Spleen (tissue), 11 donors: ENCODE results near the gene ZNHIT6. TPM values are rescaled to one million over a fixed set of nuclear protein-coding genes. Genes with fewer than 3 reads are reported as not detected.
"Not testable (repeated sequence)": the region's sequence is repeated elsewhere in the genome, so short reads cannot be mapped to it uniquely, and the experiment has no call there.

ENCODE experiments used
- DNase-seq: peaks from one replicate; pipeline ENCODE4 v3.0.0-alpha.2; 2020
- H3K27ac ChIP-seq, 8 donors: fragments of 200-600 bp; sonication (generic) in 7 of 8; 1 replicate in 4 of 8; 2 replicates in 4 of 8; pipeline versions ENCODE4 v1.5.0 to v1.8.0; 2016 to 2021; ENCODE audit warnings: inconsistent platforms in 4 of 8, mild to moderate bottlenecking in 4 of 8, moderate library complexity in 1 of 8
- H3K27me3 ChIP-seq, 7 donors: fragments of 200-600 bp; sonication (generic) in 6 of 7; replicated peaks in 1 of 7; 1 replicate in 4 of 7; 2 replicates in 3 of 7; pipeline versions ENCODE4 v1.5.0 to v1.8.0; 2016 to 2021; ENCODE audit warnings: inconsistent platforms in 3 of 7, mild to moderate bottlenecking in 1 of 7
- H3K36me3 ChIP-seq, 6 donors: fragments of 200-600 bp; sonication (generic) in 5 of 6; 1 replicate in 4 of 6; 2 replicates in 2 of 6; pipeline versions ENCODE4 v1.5.0 to v1.8.0; 2016 to 2021; ENCODE audit warnings: inconsistent platforms in 2 of 6
- H3K4me1 ChIP-seq, 6 donors: fragments of 200-600 bp; sonication (generic) in 5 of 6; 1 replicate in 3 of 6; 2 replicates in 3 of 6; pipeline versions ENCODE4 v1.5.0 to v1.8.0; 2016 to 2021; ENCODE audit warnings: inconsistent platforms in 3 of 6
- H3K4me3 ChIP-seq, 8 donors: fragments of 200-600 bp; sonication (generic) in 7 of 8; 1 replicate in 4 of 8; 2 replicates in 4 of 8; pipeline versions ENCODE4 v1.5.0 to v1.8.0; 2016 to 2021; ENCODE audit warnings: inconsistent platforms in 4 of 8, mild to moderate bottlenecking in 4 of 8, moderate library complexity in 2 of 8
- H3K9me3 ChIP-seq, 8 donors: fragments of 200-600 bp; sonication (generic) in 7 of 8; 1 replicate in 4 of 8; 2 replicates in 4 of 8; pipeline versions ENCODE4 v1.5.0 to v1.8.0; 2016 to 2021; ENCODE audit warnings: inconsistent platforms in 4 of 8
- POLR2A ChIP-seq, 3 donors: fragments of 450-650 bp; IDR thresholded peaks; one replicate each; pipeline ENCODE4 v1.5.1; 2017; ENCODE audit warnings: antibody characterized with exemption in 3 of 3, mild to moderate bottlenecking in 1 of 3
- POLR2AphosphoS5 ChIP-seq, 3 donors: sonication (generic); formaldehyde crosslinking; IDR thresholded peaks; one replicate each; pipeline ENCODE4 v1.5.1; 2017; ENCODE audit warnings: antibody characterized with exemption in 3 of 3
- WGBS, 5 donors: extraction: QIAGEN DNeasy Blood & Tissue Kit in 3 of 5; methylation state at CpG; one replicate each; pipeline versions ENCODE4 v1.1.5 to v1.1.7; 2013 to 2018; 5-methylcytosine and 5-hydroxymethylcytosine counted together
- intact Hi-C: fragments of 100-400 bp; cut with DNase I; formaldehyde crosslinking; loops from one replicate; pipeline ENCODE4 v1.15.0; 2023; ENCODE audit warnings: low total_unique reads
- polyA plus RNA-seq, 3 donors: library from polyadenylated mRNA; stranded (reverse); fragments of 200-250 nt; gene quantifications; one replicate each; pipeline ENCODE4 v1.2.1, GENCODE V29; 2013
- total RNA-seq, 7 donors: library from RNA; depleted of rRNA in 3 of 7; stranded (reverse); fragments of >200 nt in 3 of 7; fragmentation: NEBNext Ultra II Directional in 4 of 7; extraction: Animal tissue kit (Norgen Biotek cat#: 25700) in 4 of 7; gene quantifications; one replicate each; pipeline versions ENCODE4 v1.1.0 to v1.2.1, GENCODE V29; 2016 to 2021
- TF ChIP-seq, protein P1 (sequence below), 11 experiments: fragments of 200-600 bp in 7 of 11; fragments of 450-650 bp in 4 of 11; sonication (generic) in 4 of 11; IDR thresholded peaks in 8 of 11; conservative IDR thresholded peaks in 3 of 11; 1 replicate in 7 of 11; 2 replicates in 4 of 11; pipeline versions ENCODE4 v1.4.0 to v1.8.0; 2016 to 2021; ENCODE audit warnings: antibody characterized with exemption in 11 of 11, inconsistent platforms in 4 of 11, mild to moderate bottlenecking in 1 of 11
- donor health status: healthy with polysubstance abuse.
- donor health status: DM: no; HTN: no; CAD: no; lungs with moderate emphysema.
- donor health status: DM: no; HTN: no; CAD: no.
- donor health status: Bipolar disorder and iron deficiency.
- donor health status: healthy.
- donor health status: DM: no; HTN: no; CAD: no.
- donor health status: DM: yes; HTN: yes; CAD: no.

The ZNHIT6 gene
- total and polyA plus RNA-seq, 10 donors = 6.2 to 17.2 (median 11.6) TPM

DNA sequence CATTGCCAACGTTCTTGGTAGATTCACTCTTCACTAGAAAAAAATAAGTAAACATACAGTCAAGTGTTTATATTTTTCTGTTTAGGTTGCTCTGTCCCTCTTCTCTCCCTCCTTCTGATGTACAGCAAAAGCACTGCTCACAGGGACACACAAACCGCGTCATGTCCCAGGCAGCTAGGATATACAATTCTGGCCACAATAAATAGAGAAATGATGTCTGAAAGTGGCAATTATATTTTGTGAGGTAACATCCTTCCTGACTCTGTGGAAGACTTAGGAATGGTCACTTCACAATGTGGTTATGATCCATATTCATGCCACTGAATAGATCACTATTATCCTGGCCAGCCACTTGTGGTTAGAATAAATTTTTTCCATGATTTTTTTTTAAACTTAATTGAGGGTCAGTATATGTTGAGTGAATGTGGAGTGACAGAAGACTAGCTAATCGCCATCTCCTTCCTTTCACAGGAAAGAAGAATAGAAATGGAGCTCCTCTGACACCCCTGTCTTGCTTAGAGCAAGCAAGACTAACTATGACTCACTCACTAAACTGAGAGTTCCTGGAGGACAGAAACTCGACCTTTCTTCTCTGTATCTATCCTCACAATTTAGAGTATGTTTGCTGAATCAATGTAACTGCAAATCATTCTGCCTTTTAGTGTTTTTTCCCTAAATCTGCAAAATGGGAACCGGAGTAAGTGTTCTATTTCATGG is 54.0 kb downstream of the ZNHIT6 start:
- H3K27ac ChIP-seq = no peak overlapping the region
- H3K27me3 ChIP-seq = no peaks in the 10 kb centered on the region
- peaks cover 0 to 12% (median 5%) of the 10 kb centered on the region in 8 donors for H3K9me3 ChIP-seq
- intact Hi-C loops = no loop called here
- H3K4me3 ChIP-seq = no peak overlapping the region
- TF ChIP-seq POLR2A (IDR thresholded peaks at IDR 0.05) (no peak), POLR2AphosphoS5 (IDR thresholded peaks at IDR 0.05) (no peak)
- TF ChIP-seq, protein P1, sequence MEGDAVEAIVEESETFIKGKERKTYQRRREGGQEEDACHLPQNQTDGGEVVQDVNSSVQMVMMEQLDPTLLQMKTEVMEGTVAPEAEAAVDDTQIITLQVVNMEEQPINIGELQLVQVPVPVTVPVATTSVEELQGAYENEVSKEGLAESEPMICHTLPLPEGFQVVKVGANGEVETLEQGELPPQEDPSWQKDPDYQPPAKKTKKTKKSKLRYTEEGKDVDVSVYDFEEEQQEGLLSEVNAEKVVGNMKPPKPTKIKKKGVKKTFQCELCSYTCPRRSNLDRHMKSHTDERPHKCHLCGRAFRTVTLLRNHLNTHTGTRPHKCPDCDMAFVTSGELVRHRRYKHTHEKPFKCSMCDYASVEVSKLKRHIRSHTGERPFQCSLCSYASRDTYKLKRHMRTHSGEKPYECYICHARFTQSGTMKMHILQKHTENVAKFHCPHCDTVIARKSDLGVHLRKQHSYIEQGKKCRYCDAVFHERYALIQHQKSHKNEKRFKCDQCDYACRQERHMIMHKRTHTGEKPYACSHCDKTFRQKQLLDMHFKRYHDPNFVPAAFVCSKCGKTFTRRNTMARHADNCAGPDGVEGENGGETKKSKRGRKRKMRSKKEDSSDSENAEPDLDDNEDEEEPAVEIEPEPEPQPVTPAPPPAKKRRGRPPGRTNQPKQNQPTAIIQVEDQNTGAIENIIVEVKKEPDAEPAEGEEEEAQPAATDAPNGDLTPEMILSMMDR (IDR thresholded peaks at IDR 0.05 in 8 of 11, conservative IDR thresholded peaks at IDR 0.05 in 3 of 11) = no peak
- 85 to 93% (median 90%) methylated on average over 6 of the region's 6 CpGs for WGBS, 5 donors
- no peak for DNase-seq
- no peaks in the 10 kb centered on the region for H3K4me1 ChIP-seq
- peaks cover 0 to 78% (median 20%) of the 10 kb centered on the region in 6 donors for H3K36me3 ChIP-seq

DNA sequence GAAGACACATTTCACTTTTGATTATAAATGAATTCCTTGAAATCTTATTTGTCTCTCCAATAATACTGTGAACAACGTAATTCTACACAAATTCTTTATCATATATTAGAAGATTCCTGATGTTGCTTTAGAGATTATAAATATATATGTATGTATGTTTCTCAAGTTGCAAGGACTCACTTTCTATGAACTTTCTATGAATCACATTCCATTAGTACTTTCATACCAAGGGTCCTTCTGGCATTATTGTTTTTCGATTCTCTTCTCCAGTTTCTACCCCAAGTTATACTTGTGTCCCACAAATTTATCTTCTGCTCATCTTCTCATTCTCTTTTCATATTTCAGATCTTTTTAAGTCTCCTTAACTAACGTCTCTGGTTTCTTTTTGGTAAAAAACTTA is 55.9 kb downstream of the ZNHIT6 start:
- Histone ChIP-seq H3K27ac (no peak overlapping the region), H3K4me1 (no peaks in the 10 kb centered on the region), H3K27me3 (no peaks in the 10 kb centered on the region), H3K36me3 (peaks cover 0 to 92% (median 25%) of the 10 kb centered on the region in 6 donors), H3K9me3 (peaks cover 0 to 29% (median 21%) of the 10 kb centered on the region in 8 donors), H3K4me3 (no peak overlapping the region)
- intact Hi-C loops = no loop called here
- no peak for DNase-seq
- WGBS, 5 donors = 92 to 97% (median 95%) methylated on average over 3 of the region's 3 CpGs
- TF ChIP-seq POLR2AphosphoS5 (IDR thresholded peaks at IDR 0.05) (no peak), POLR2A (IDR thresholded peaks at IDR 0.05) (no peak)
- TF ChIP-seq, protein P1 (IDR thresholded peaks at IDR 0.05 in 8 of 11, conservative IDR thresholded peaks at IDR 0.05 in 3 of 11) = no peak

DNA sequence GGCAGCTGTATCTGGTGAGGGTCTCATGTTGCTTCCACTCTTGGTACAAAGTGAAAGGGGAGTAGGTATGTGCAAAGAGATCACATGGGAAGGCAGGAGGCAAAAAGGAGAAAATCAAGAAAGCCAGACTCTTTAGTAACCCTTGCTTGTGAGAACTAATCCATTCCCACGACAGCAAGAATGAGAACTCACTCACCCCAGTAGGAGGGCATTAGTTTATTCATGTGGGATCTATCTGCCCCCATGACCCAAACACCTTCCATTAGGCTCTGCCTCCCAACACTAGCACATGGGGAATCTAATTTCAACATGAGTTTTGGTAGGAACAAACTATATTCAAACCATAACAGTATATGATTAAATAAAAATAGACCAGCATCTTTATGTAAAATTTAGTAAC is 57.6 kb downstream of the ZNHIT6 start:
- Histone ChIP-seq H3K36me3 (peaks cover 0 to 78% (median 25%) of the 10 kb centered on the region in 6 donors), H3K4me3 (no peak overlapping the region), H3K27me3 (no peaks in the 10 kb centered on the region), H3K4me1 (no peaks in the 10 kb centered on the region), H3K9me3 (peaks cover 0 to 29% (median 21%) of the 10 kb centered on the region in 8 donors), H3K27ac (no peak overlapping the region)
- TF ChIP-seq POLR2AphosphoS5 (IDR thresholded peaks at IDR 0.05) (no peak), POLR2A (IDR thresholded peaks at IDR 0.05) (no peak)
- TF ChIP-seq, protein P1 (IDR thresholded peaks at IDR 0.05 in 8 of 11, conservative IDR thresholded peaks at IDR 0.05 in 3 of 11) = no peak
- WGBS, 5 donors = 75 to 100% (median 93%) methylated on average over 1 of the region's 1 CpG
- no peak for DNase-seq
- intact Hi-C loops = no loop called here

DNA sequence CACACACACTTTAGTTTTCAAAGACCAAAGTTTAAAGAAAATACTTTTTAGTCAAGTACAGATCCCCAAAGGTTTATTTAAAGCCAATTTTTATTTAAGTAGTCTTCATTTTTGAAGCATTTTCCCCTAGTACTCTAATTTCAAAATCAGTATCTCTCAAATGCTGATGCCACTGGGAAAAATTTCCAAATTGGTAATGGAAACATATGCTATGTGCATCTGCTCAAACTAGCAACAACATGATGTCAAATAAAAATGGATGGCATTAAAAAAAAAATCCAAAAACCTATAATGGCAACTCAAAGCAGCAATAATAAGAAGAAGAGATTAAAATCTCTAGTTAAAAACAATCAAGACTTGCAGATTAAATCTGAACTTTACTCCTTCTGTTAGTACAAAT is 58.6 kb downstream of the ZNHIT6 start:
- no peaks in the 10 kb centered on the region for H3K27me3 ChIP-seq
- no peak overlapping the region for H3K27ac ChIP-seq
- TF ChIP-seq POLR2AphosphoS5 (IDR thresholded peaks at IDR 0.05) = no peak
- TF ChIP-seq, protein P1 (IDR thresholded peaks at IDR 0.05 in 8 of 11, conservative IDR thresholded peaks at IDR 0.05 in 3 of 11) = no peak
- H3K9me3 ChIP-seq = peaks cover 0 to 29% (median 21%) of the 10 kb centered on the region in 8 donors
- H3K4me1 ChIP-seq = no peaks in the 10 kb centered on the region
- intact Hi-C loops = no loop called here
- H3K4me3 ChIP-seq = no peak overlapping the region
- DNase-seq = no peak
- peaks cover 0 to 67% (median 25%) of the 10 kb centered on the region in 6 donors for H3K36me3 ChIP-seq

DNA sequence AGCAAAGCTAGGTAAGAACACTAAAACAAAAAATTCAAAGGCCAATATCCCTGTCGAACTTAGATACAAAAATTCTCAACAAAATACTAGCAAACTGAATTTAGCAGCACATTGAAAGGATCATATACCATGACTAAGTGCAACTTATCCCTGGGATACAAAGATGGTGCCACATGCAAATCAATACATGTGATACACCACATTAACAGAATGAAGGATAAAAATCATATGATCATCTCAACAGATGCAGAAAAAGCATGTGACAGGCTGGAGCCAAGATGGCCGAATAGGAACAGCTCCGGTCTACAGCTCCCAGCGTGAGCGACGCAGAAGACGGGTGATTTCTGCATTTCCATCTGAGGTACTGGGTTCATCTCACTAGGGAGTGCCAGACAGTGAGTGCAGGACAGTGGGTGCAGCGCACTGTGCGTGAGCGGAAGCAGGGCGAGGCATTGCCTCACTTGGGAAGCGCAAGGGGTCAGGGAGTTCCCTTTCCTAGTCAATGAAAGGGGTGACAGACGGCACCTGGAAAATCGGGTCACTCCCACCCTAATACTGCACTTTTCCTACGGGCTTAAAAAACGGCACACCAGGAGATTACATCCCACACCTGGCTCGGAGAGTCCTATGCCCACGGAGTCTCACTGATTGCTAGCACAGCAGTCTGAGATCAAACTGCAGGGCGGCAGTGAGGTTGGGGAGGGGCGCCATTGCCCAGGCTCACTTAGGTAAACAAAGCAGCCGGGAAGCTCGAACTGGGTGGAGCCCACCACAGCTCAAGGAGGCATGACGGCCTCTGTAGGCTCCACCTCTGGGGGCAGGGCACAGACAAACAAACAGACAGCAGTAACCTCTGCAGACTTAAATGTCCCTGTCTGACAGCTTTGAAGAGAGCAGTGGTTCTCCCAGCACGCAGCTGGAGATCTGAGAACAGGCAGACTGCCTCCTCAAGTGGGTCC is 66.4 kb downstream of the ZNHIT6 start:
- 85 to 93% (median 90%) methylated on average over 19 to 24 of the region's 24 CpGs for WGBS, 5 donors
- DNase-seq, intact Hi-C loops: not testable (repeated sequence)

DNA sequence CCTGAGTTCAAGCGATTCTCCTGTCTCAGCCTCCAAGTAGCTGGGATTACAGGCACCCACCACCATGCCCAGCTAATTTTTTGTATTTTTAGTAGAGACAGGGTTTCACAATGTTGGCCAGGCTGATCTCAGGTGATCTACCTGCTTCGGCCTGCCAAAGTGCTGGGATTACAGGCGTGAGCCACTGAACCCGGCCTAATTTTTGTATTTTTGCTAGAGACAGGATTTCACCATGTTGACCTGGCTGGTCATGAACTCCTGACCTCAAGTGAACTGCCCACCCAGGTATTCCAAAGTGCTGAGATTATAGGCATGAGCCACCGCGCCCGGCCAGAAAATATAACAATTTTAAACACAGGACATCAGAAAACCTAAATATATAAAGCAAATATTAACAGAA is 68.3 kb downstream of the ZNHIT6 start:
- DNase-seq, intact Hi-C loops, H3K27me3 ChIP-seq, H3K4me1 ChIP-seq, H3K4me3 ChIP-seq, H3K27ac ChIP-seq: not testable (repeated sequence)
- Histone ChIP-seq H3K9me3 (peaks cover 6 to 62% (median 51%) of the 10 kb centered on the region in 8 donors), H3K36me3 (peaks cover 0 to 53% (median 15%) of the 10 kb centered on the region in 6 donors)
- 91 to 99% (median 97%) methylated on average over 7 of the region's 7 CpGs for WGBS, 5 donors

More for the DNA sequence above, 66.4 kb downstream of the ZNHIT6 start:
- H3K27me3 ChIP-seq, H3K4me1 ChIP-seq, H3K27ac ChIP-seq, H3K4me3 ChIP-seq: not testable (repeated sequence)
- Histone ChIP-seq H3K36me3 (peaks cover 0 to 40% (median 15%) of the 10 kb centered on the region in 6 donors), H3K9me3 (peaks cover 6 to 54% (median 47%) of the 10 kb centered on the region in 8 donors)
